MCF 10A (cell line): Measurements from ENCODE around the gene KRTAP17-1. TPM values are rescaled to one million over a fixed set of nuclear protein-coding genes. Genes with fewer than 3 reads are reported as not detected.

Experiments
- BruUV-seq: library from RNA; stranded (reverse); fragments of 400-500 nt; replicated peaks from 2 replicates; lab custom pipeline; 2021; lab: Mats Ljungman, UMichigan
- CTCF ChIA-PET: fragments of 300-600 bp; sonication (Branson Sonifier 250); formaldehyde crosslinking; extraction: SDS; loops from one replicate; lab custom pipeline; 2021; ENCODE audit warnings: antibody characterized with exemption, inconsistent platforms; lab: Yijun Ruan, JAX
- POLR2A ChIA-PET: fragments of 300-600, 350-650 bp; sonication (Branson Sonifier 250); formaldehyde crosslinking; extraction: SDS; loops from one replicate; lab custom pipeline; 2020; ENCODE audit warnings: antibody characterized with exemption, inconsistent platforms; lab: Yijun Ruan, JAX
- DNase-seq: peaks from one replicate; pipeline ENCODE4 v3.0.0-alpha.2; 2018; ENCODE audit not compliant: unreplicated experiment
- H3K27ac Mint-ChIP-seq: one replicate; pipeline ENCODE4 v1.8.0; 2022; ENCODE audit warnings: mild to moderate bottlenecking, low read depth, mixed read lengths; ENCODE audit not compliant: unreplicated experiment
- H3K27me3 Mint-ChIP-seq: one replicate; pipeline ENCODE4 v1.8.0; 2022; ENCODE audit warnings: mixed read lengths; ENCODE audit not compliant: insufficient read depth, unreplicated experiment
- H3K36me3 Mint-ChIP-seq: one replicate; pipeline ENCODE4 v1.8.0; 2022; ENCODE audit warnings: mild to moderate bottlenecking, moderate library complexity, mixed read lengths; ENCODE audit not compliant: insufficient read depth, unreplicated experiment
- H3K4me1 Mint-ChIP-seq: one replicate; pipeline ENCODE4 v1.8.0; 2022; ENCODE audit warnings: mixed read lengths; ENCODE audit not compliant: insufficient read depth, unreplicated experiment
- H3K4me3 Mint-ChIP-seq: one replicate; pipeline ENCODE4 v1.8.0; 2022; ENCODE audit warnings: mild to moderate bottlenecking, moderate library complexity, mixed read lengths; ENCODE audit not compliant: unreplicated experiment
- H3K9me3 Mint-ChIP-seq: one replicate; pipeline ENCODE4 v1.8.0; 2022; ENCODE audit warnings: mixed read lengths; ENCODE audit not compliant: unreplicated experiment
- intact Hi-C: fragments of 100-400 bp; cut with micrococcal nuclease; formaldehyde crosslinking; loops from 2 replicates; pipeline ENCODE4 v1.14.1; 2022
- total RNA-seq: library from RNA; stranded (reverse); gene quantifications from 2 replicates; pipeline ENCODE4 v1.2.3, GENCODE V29; 2022
- TF ChIP-seq, protein P1 (sequence below): fragments of 200-600 bp; IDR thresholded peaks from one replicate; pipeline ENCODE4 v1.8.0; 2022; ENCODE audit warnings: antibody characterized with exemption, mild to moderate bottlenecking; ENCODE audit not compliant: unreplicated experiment

The KRTAP17-1 gene
- total RNA-seq, 1 experiment from 2014 or later, result not detected

- TF ChIP-seq, protein P1, sequence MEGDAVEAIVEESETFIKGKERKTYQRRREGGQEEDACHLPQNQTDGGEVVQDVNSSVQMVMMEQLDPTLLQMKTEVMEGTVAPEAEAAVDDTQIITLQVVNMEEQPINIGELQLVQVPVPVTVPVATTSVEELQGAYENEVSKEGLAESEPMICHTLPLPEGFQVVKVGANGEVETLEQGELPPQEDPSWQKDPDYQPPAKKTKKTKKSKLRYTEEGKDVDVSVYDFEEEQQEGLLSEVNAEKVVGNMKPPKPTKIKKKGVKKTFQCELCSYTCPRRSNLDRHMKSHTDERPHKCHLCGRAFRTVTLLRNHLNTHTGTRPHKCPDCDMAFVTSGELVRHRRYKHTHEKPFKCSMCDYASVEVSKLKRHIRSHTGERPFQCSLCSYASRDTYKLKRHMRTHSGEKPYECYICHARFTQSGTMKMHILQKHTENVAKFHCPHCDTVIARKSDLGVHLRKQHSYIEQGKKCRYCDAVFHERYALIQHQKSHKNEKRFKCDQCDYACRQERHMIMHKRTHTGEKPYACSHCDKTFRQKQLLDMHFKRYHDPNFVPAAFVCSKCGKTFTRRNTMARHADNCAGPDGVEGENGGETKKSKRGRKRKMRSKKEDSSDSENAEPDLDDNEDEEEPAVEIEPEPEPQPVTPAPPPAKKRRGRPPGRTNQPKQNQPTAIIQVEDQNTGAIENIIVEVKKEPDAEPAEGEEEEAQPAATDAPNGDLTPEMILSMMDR, result no peak
- intact Hi-C loops, result no loop called here
- no peak overlapping the region for H3K4me3 Mint-ChIP-seq
- H3K9me3 Mint-ChIP-seq, result no peaks in the 10 kb centered on the region
- H3K4me1 Mint-ChIP-seq, result no peaks in the 10 kb centered on the region
- no peak overlapping the region for H3K27ac Mint-ChIP-seq
- ChIA-PET POLR2A (interaction anchor here (0.7 kb wide), 2 partner anchors 240 to 662 kb away, joined by 3 to 5 read pairs; no protein-coding TSS in a partner anchor), CTCF (no interaction called here)
- BruUV-seq, result no TSS peak
- DNase-seq, result no peak
- peaks cover 46% of the 10 kb centered on the region for H3K27me3 Mint-ChIP-seq
- H3K36me3 Mint-ChIP-seq, result no peaks in the 10 kb centered on the region
Observed at GRCh38 chr17:41308251-41308917, 7.1 kb downstream of the KRTAP17-1 start.

DNA sequence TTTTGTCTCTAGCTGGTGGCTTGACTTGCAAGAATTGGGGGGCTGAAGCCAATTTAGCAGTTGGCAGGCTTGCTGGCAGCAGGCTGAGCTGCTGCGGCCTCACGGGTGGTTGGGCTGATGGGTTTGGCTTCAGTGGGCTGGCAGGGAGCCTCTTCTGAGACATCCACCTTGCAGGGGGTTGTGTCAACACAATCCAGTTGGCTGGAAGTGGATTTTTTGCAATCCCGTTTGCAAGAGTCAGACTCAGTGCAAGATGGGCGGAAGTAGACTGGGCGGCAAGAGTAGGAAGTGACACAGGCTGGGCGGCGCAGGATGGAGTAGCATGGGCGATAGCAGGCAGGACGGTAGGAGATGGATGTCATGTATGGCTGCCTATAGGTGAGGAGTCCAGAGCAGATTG lies 7.9 kb downstream of the KRTAP17-1 start:
- Mint-ChIP-seq H3K4me1 (no peaks in the 10 kb centered on the region), H3K27ac (no peak overlapping the region), H3K27me3 (peaks cover 46% of the 10 kb centered on the region), H3K9me3 (no peaks in the 10 kb centered on the region), H3K36me3 (no peaks in the 10 kb centered on the region), H3K4me3 (no peak overlapping the region)
- DNase-seq, result no peak
- CTCF ChIA-PET, result interaction anchor here (0.6 to 1.1 kb wide), 2 partner anchors 15 to 241 kb away, joined by 3 to 4 read pairs; no protein-coding TSS in a partner anchor
- no TSS peak for BruUV-seq
- POLR2A ChIA-PET, result no interaction called here
- intact Hi-C loops, result no loop called here
- TF ChIP-seq, protein P1, result no peak

DNA sequence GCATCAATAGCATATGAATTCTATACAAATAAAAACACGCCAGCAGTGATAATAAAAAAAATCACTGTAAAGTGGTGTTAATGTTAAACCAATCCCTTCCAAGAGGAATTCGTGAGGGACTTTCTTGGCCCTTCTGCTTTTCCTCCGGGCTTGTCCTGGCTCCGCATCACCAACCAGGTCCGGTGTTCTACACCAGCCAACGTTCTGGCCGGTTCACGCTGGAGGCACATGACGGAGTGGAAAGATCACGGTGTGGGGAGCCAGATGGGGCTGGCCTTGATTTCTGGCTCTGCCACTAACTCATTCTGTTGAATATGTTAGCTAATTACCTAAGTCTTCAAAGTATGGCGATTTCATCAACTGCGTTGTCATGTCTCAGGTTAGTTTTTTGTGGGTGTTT lies 11.4 kb downstream of the KRTAP17-1 start:
- POLR2A ChIA-PET, result no interaction called here
- no peaks in the 10 kb centered on the region for H3K36me3 Mint-ChIP-seq
- H3K9me3 Mint-ChIP-seq, result no peaks in the 10 kb centered on the region
- intact Hi-C loops, result no loop called here
- no peak overlapping the region for H3K27ac Mint-ChIP-seq
- H3K4me1 Mint-ChIP-seq, result peaks cover 16% of the 10 kb centered on the region
- CTCF ChIA-PET, result interaction anchor here (0.5 to 1.4 kb wide), 2 partner anchors 19 to 392 kb away, joined by 3 read pairs; no protein-coding TSS in a partner anchor
- H3K4me3 Mint-ChIP-seq, result no peak overlapping the region
- no TSS peak for BruUV-seq
- H3K27me3 Mint-ChIP-seq, result peaks cover 16% of the 10 kb centered on the region
- no peak for DNase-seq
- TF ChIP-seq, protein P1, result no peak

GRCh38 chr17:41302981-41303380 lies 12.5 kb downstream of the KRTAP17-1 start:
- ChIA-PET CTCF (no interaction called here), POLR2A (interaction anchor here (0.6 kb wide), 1 partner anchor 445 kb away, joined by 3 read pairs; no protein-coding TSS in a partner anchor)
- no peak for DNase-seq
- H3K36me3 Mint-ChIP-seq, result no peaks in the 10 kb centered on the region
- intact Hi-C loops, result no loop called here
- H3K27me3 Mint-ChIP-seq, result peaks cover 12% of the 10 kb centered on the region
- no peak overlapping the region for H3K27ac Mint-ChIP-seq
- no peaks in the 10 kb centered on the region for H3K9me3 Mint-ChIP-seq
- peaks cover 16% of the 10 kb centered on the region for H3K4me1 Mint-ChIP-seq
- TF ChIP-seq, protein P1, result no peak
- H3K4me3 Mint-ChIP-seq, result no peak overlapping the region
- no TSS peak for BruUV-seq
